ENCODE results near the gene EMSY.

EMSY gene

DNA sequence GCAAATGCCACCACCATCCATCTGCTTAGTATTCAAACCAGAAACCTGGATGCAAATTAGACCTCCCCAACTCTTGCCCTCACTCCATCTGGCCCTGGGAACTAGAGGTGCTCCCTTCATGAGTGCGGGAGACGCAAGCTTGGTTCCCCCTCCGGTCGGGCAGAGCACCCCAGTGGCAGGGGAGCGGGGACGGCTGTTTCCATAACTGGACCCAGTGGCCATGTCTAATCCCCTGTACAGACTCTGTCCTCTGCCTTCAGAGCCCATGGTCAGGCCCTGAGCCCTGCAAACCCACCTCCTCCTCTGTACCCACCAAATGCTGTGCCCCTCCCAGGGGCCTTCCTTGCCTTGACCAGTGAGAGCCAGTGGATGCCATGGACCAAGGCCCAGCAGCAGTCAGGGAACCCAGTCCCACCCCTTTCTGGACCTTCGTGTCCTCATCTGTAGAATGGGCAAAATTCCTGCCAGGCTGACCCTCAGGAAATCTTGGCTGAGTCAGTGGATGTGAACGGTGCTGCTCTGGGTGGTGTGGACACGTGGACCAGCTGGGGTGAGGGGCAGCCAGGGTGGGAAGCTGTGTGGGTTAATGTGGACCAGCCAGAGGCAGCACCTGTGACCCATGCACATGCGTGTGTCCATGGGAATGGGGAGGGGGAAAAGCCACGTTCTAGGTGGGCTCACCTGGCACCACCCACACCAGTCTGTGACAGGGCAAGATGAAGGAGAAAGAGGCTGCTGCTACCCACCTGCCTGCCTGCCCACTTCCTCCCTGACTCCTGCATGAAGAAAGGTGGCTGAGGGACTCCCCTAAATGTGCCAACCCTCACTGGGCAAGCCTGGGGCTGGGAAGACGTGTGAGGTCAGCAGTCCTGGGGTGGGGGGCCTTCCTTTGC, 153.0 kb downstream of the EMSY start:
- no peak for DNase-seq (ENCODE audit: low read depth in 3 of 3)

DNA sequence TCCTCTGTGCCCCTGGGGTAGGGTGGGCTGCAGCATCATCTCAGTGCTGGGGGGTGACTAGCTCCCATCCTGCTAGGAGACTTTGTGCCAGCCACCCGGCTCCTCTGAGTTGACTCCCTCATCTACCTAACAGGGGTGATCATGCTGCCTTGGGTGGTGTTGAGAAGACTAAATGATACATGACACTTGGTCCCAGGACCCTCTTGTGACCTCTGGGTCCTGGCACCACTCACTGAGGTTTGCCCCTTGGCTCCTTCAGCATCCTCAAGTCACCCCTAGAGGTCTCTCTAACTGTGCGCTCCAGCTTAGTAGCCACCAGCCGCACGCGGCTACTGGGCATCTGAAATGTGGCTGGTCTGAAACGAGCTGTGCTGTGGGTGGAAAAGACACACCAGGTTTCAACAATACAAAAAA, 153.6 kb downstream of the EMSY start:
- DNase-seq (ENCODE audit: low read depth in 3 of 3): no peak

DNA sequence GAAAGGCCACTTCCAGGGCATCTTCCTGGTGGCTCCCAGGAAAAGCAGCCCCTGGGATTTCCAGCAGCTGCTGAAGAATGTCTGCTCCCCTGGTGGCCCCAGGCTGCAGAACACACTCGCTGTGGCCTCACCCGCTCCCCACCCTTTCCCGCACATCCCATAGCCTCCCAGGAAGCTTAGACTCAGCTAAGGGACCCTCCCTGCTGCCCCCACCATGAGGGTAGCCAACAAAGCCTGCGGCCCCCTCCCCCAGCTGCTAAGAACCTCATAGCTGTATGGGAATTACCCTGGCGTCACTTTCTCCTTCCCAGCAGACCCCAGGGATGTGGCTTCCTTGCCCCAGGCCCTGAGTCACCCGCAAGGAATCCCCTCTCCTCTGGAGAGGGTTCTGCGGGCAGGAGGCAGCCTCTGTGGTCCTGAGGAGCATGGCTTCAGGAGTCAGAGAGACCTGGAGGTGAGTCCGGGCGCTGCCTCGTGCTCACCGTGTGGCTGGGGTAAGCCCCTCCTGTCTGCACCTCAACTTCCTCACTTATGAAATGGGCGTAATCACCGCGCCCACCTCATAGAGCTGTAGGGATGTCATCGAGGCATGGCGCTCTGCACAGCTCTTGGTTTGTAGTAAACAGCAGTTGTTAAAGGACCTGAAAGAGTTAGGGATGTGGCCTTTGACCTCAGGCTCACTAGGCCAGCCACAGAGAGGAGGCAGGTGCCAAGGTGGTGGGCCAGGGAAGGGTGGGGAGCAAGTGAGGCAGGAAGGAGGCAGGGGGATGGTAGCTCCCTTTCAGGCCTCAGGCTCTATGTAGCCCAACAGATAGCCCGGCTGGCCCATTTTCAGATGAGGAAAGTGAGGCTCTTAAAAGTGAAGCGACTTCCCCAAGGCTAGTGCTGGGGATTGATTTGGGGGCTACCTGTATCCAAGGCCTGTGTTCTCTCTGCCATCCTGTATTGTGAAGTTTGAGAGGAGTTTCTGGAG, 154.5 kb downstream of the EMSY start:
- no peak for DNase-seq (ENCODE audit: low read depth in 3 of 3)

DNA sequence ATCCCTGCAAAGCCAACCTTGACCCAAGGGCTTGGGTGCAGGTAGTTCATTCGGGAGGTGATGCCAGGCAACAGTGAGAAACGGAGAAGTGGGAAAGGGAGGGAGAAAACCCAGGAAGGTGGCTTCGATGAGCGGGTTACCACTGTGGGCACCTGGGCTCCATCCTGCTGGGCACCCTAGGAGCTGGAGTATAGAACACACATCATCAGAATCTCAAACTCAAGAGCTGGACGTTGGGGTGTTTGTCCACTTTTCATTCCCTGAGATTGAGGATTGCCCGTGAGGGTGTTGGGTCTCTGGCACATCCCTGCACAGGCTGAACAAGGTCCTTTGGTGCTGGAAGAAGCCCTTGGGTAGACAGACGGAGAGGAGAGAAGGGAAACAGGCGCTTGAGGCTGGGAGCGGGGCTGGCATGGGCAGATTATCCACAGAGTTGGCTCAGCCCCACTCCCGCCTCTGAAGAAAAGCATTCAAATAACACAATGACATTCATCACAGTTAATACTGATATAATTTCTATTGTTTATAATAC, 155.4 kb downstream of the EMSY start:
- DNase-seq (ENCODE audit: low read depth in 3 of 3): no peak

DNA sequence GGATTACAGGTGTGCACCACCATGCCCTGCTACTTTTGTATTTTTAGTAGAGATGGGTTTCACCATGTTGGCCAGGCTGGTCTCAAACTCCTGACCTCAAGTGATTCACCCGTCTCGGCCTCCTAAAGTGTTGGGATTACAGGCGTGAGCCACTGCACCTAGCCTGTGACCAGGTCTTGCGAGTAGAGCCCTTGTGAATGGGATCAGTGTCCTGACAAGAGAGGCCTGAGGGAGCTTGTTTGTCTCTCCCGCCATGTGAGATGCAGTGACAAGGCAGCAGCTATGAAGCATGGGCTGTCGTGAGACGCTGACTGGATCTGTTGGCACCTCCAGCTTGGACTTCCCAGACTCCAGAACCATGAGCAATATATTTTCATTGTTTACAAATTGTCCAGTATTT, 156.5 kb downstream of the EMSY start:
- no peak for DNase-seq (ENCODE audit: low read depth in 3 of 3)

DNA sequence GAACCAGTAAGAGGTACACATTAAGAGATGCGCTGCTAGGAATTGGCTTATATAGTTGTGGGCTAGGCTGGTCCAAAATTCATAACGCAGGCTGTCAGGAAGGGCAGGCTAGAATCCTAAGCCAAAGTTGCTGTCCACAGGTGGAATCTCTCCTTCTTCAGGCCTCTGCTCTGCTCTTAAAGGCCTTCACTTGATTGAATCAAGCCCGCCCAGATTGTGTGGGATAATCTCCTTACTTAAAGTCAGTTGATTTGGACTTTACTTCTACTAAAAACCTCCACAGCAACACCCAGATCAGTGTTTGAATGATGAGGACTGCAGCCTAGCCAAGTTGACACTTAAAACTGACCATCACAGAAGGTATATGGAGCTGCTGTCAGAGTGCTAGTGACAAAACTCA, 156.9 kb downstream of the EMSY start:
- DNase-seq (ENCODE audit: low read depth in 3 of 3): no peak

DNA sequence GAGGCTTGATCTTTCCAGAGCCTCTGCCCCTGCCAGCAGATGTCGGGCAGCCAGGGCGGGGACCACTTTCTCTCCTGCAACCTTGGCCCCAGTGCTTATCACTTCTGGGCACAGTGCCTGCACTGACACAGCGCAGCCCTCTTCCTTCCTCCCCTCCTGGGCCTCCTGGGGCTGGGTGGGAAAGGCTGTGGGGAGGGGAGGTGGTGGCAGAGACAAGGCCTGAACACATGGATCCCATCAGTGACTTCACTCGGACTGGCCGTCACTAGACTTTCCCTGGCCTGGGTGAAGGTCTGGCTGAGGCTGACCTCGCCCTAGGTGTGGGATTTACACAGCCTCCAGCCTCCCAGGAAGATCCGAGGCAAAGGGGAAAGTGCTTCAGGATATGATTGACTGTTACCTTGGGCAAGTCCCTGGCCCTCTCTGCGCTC, 157.6 kb downstream of the EMSY start:
- DNase-seq (ENCODE audit: low read depth in 3 of 3): no peak
